MCF 10A (cell line): ENCODE measurements around the gene TMEM170B. TPM values are rescaled to one million over a fixed set of nuclear protein-coding genes. Genes with fewer than 3 reads are reported as not detected.

Source experiments
- BruUV-seq: library from RNA; stranded (reverse); fragments of 400-500 nt; replicated peaks from 2 replicates; lab custom pipeline; 2021; lab: Mats Ljungman, UMichigan
- CTCF ChIA-PET: fragments of 300-600 bp; sonication (Branson Sonifier 250); formaldehyde crosslinking; extraction: SDS; loops from one replicate; lab custom pipeline; 2021; ENCODE audit warnings: antibody characterized with exemption, inconsistent platforms; lab: Yijun Ruan, JAX
- POLR2A ChIA-PET: fragments of 300-600, 350-650 bp; sonication (Branson Sonifier 250); formaldehyde crosslinking; extraction: SDS; loops from one replicate; lab custom pipeline; 2020; ENCODE audit warnings: antibody characterized with exemption, inconsistent platforms; lab: Yijun Ruan, JAX
- DNase-seq: peaks from one replicate; pipeline ENCODE4 v3.0.0-alpha.2; 2018; ENCODE audit not compliant: unreplicated experiment
- H3K27ac Mint-ChIP-seq: one replicate; pipeline ENCODE4 v1.8.0; 2022; ENCODE audit warnings: mild to moderate bottlenecking, low read depth, mixed read lengths; ENCODE audit not compliant: unreplicated experiment
- H3K27me3 Mint-ChIP-seq: one replicate; pipeline ENCODE4 v1.8.0; 2022; ENCODE audit warnings: mixed read lengths; ENCODE audit not compliant: insufficient read depth, unreplicated experiment
- H3K36me3 Mint-ChIP-seq: one replicate; pipeline ENCODE4 v1.8.0; 2022; ENCODE audit warnings: mild to moderate bottlenecking, moderate library complexity, mixed read lengths; ENCODE audit not compliant: insufficient read depth, unreplicated experiment
- H3K4me1 Mint-ChIP-seq: one replicate; pipeline ENCODE4 v1.8.0; 2022; ENCODE audit warnings: mixed read lengths; ENCODE audit not compliant: insufficient read depth, unreplicated experiment
- H3K4me3 Mint-ChIP-seq: one replicate; pipeline ENCODE4 v1.8.0; 2022; ENCODE audit warnings: mild to moderate bottlenecking, moderate library complexity, mixed read lengths; ENCODE audit not compliant: unreplicated experiment
- H3K9me3 Mint-ChIP-seq: one replicate; pipeline ENCODE4 v1.8.0; 2022; ENCODE audit warnings: mixed read lengths; ENCODE audit not compliant: unreplicated experiment
- intact Hi-C: fragments of 100-400 bp; cut with micrococcal nuclease; formaldehyde crosslinking; loops from 2 replicates; pipeline ENCODE4 v1.14.1; 2022
- total RNA-seq: library from RNA; stranded (reverse); gene quantifications from 2 replicates; pipeline ENCODE4 v1.2.3, GENCODE V29; 2022
- TF ChIP-seq, protein P1 (sequence below): fragments of 200-600 bp; IDR thresholded peaks from one replicate; pipeline ENCODE4 v1.8.0; 2022; ENCODE audit warnings: antibody characterized with exemption, mild to moderate bottlenecking; ENCODE audit not compliant: unreplicated experiment

Gene TMEM170B
- total RNA-seq, 1 experiment from 2014 or later: 0.70 TPM

DNA sequence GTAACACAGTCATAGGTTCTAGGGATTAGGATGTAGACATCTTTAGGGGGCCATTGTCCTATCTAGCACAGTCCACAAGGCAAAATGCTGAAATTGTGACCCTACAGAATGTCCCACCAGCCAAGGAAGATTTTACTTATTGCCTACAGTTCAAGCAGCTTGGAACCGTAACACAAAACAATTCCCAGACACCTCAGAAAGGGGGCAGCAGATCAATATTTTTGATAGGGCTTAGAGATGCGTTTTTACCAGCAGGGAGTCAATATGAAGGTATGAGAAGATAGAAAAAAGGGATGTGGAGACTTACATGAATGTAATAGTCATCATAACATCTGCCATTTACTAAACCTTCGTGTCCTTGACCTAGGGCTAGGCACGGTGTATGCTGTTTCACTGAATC is 81.0 kb downstream of the TMEM170B start:
- Mint-ChIP-seq H3K9me3 (no peaks in the 10 kb centered on the region), H3K4me1 (no peaks in the 10 kb centered on the region), H3K36me3 (no peaks in the 10 kb centered on the region), H3K27me3 (no peaks in the 10 kb centered on the region), H3K27ac (no peak overlapping the region), H3K4me3 (no peak overlapping the region)
- peak; percentile 48 for DNase-seq
- ChIA-PET POLR2A (interaction anchor here (0.5 kb wide), 1 partner anchor 14 kb away, joined by 3 read pairs; no protein-coding TSS in a partner anchor), CTCF (interaction anchor here (0.6 to 1.8 kb wide), 2 partner anchors 37 to 1600 kb away, joined by 4 read pairs; no protein-coding TSS in a partner anchor)
- intact Hi-C loops: no loop called here
- no TSS peak for BruUV-seq
- TF ChIP-seq, protein P1, sequence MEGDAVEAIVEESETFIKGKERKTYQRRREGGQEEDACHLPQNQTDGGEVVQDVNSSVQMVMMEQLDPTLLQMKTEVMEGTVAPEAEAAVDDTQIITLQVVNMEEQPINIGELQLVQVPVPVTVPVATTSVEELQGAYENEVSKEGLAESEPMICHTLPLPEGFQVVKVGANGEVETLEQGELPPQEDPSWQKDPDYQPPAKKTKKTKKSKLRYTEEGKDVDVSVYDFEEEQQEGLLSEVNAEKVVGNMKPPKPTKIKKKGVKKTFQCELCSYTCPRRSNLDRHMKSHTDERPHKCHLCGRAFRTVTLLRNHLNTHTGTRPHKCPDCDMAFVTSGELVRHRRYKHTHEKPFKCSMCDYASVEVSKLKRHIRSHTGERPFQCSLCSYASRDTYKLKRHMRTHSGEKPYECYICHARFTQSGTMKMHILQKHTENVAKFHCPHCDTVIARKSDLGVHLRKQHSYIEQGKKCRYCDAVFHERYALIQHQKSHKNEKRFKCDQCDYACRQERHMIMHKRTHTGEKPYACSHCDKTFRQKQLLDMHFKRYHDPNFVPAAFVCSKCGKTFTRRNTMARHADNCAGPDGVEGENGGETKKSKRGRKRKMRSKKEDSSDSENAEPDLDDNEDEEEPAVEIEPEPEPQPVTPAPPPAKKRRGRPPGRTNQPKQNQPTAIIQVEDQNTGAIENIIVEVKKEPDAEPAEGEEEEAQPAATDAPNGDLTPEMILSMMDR: peak; percentile 36

DNA sequence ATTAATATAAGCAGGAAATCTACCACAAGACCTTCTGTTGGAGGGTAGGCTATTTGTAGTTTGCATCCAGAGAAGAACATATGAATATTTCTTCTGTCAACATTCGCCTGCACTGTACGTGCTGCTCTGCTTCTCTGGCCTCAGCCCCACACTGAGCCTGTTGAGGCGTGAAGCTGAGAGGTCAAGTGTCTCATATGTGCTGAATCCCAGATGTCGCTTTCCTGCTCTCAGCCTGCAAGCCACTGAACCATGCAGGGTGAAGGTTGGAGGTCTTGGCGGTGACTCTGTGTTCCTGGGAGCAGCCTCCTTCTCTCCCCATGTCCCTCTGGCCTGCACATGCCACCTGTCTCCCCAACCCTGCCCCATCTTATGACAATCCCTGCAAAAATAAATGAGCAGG is 83.6 kb downstream of the TMEM170B start:
- DNase-seq: no peak
- Mint-ChIP-seq H3K27ac (no peak overlapping the region), H3K4me3 (no peak overlapping the region), H3K36me3 (no peaks in the 10 kb centered on the region), H3K4me1 (no peaks in the 10 kb centered on the region), H3K9me3 (no peaks in the 10 kb centered on the region), H3K27me3 (no peaks in the 10 kb centered on the region)
- intact Hi-C loops: no loop called here
- BruUV-seq: no TSS peak
- CTCF ChIA-PET: interaction anchor here (0.6 kb wide), 1 partner anchor 666 kb away, joined by 3 read pairs; no protein-coding TSS in a partner anchor
- TF ChIP-seq, protein P1: no peak
- POLR2A ChIA-PET: no interaction called here

DNA sequence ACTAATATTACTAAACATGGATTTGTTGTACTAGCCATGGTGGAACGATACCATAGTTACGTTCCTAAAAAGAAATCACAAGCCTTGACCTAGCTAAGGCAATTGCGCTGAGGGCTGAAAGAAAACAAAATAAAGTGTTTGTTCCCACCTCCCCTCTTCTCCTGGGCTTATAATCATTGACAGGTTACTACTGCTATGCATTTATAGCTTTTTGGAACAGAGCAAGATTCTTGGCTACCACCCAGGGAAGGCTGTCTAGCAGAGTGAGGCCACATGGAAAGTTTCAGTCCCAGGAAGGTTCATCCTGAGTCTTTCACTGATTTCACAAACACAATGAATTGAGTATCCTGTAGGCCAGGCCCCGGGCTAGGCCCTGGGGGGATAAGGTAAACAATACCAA is 84.6 kb downstream of the TMEM170B start:
- no peak overlapping the region for H3K4me3 Mint-ChIP-seq

GRCh38 chr6:11623272-11623671 is 85.7 kb downstream of the TMEM170B start:
- Mint-ChIP-seq H3K9me3 (no peaks in the 10 kb centered on the region), H3K36me3 (no peaks in the 10 kb centered on the region), H3K27ac (no peak overlapping the region), H3K4me3 (no peak overlapping the region), H3K27me3 (no peaks in the 10 kb centered on the region), H3K4me1 (no peaks in the 10 kb centered on the region)
- CTCF ChIA-PET: no interaction called here
- no TSS peak for BruUV-seq
- no peak for DNase-seq
- POLR2A ChIA-PET: no interaction called here
- TF ChIP-seq, protein P1: no peak
- intact Hi-C loops: no loop called here

More for the DNA sequence above, 84.6 kb downstream of the TMEM170B start:
- Mint-ChIP-seq H3K9me3 (no peaks in the 10 kb centered on the region), H3K4me1 (no peaks in the 10 kb centered on the region), H3K36me3 (no peaks in the 10 kb centered on the region), H3K27ac (no peak overlapping the region), H3K27me3 (no peaks in the 10 kb centered on the region)
- POLR2A ChIA-PET: no interaction called here
- DNase-seq: no peak
- TF ChIP-seq, protein P1: no peak
- CTCF ChIA-PET: interaction anchor here (0.6 kb wide), 1 partner anchor 8 kb away, joined by 3 read pairs; no protein-coding TSS in a partner anchor
- intact Hi-C loops: no loop called here
- BruUV-seq: no TSS peak
